Measurements from ENCODE around the gene PCED1A. TPM values are rescaled to one million over a fixed set of nuclear protein-coding genes. Genes with fewer than 3 reads are reported as not detected.

PCED1A gene
- total and polyA plus RNA-seq, 9 of the 15 experiments (the other 6 are each of a cell fraction or from before 2014, with no cell fraction given) = 1.5 to 11.5 (median 5.9) TPM

- TF ChIP-seq TAF7 (tag; IDR thresholded peaks at IDR 0.05) (no peak), ZNF764 (CRISPR knock-in tag; IDR thresholded peaks at IDR 0.05; ENCODE audit: low read depth) (no peak)
Measured at GRCh38 chr20:2867081-2867864, 26.8 kb upstream of the PCED1A start (continued).

DNA sequence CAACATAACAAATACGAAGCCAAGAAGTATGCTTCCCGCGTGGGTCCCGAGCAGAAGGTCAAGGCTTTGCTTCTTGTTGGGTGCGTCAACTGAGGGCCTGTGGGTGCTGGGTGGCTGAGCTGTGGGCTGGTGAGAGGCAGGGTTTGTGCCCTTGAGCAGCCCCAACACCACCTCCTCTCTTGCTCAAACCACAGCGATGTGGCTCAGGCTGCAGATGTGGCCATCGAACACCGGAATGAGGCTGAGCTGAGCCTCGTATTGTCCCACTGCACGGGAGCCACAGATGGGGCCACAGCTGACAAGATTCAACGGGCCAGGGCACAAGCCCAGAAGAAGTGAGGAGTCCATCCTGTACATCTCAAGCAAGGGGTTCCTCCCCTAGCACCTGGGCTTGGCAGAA, 25.8 kb upstream of the PCED1A start:
- H3K27ac ChIP-seq (ENCODE audit: extremely low read depth, low read depth, low read length) = no peak overlapping the region
- H3K27me3 ChIP-seq (ENCODE audit: control insufficient read depth in 2 of 2, insufficient read depth in 2 of 2, low read length in 2 of 2) = no peaks in the 10 kb centered on the region; a peak in 1 of 5 replicates
- no peak for ATAC-seq
- H3K36me3 ChIP-seq (ENCODE audit: control insufficient read depth, insufficient read depth, low read length) = peaks cover 3% of the 10 kb centered on the region; the same call in 2 of the 3 replicates
- no peaks in the 10 kb centered on the region for H4K20me1 ChIP-seq (replicated peaks; ENCODE audit: control insufficient read depth, insufficient read depth, low read length)
- H3K4me3 ChIP-seq = no peak overlapping the region
- TF ChIP-seq XRCC3 (IDR thresholded peaks at IDR 0.05) (no peak), RAD21 (CRISPR knock-in tag; conservative IDR thresholded peaks at IDR 0.05 in 1 of 2, IDR thresholded peaks at IDR 0.05 in 1 of 2) (no peak), CREB1 (IDR thresholded peaks at IDR 0.05) (no peak), CREB1 (CRISPR knock-in tag; IDR thresholded peaks at IDR 0.05) (no peak), PML (IDR thresholded peaks at IDR 0.05; ENCODE audit: low read length) (no peak)
- intact Hi-C loops (cut with micrococcal nuclease) (no loop called here), in situ Hi-C loops (cut with MboI) (no loop called here)
- H3K4me1 ChIP-seq (replicated peaks in 1 of 2; ENCODE audit: control insufficient read depth in 2 of 2, insufficient read depth in 2 of 2, low read length in 2 of 2) = peaks cover 10 to 11% of the 10 kb centered on the region in 2 experiments; a peak in 4 of 5 replicates
- ChIA-PET POLR2A (interaction anchor here (0.7 to 1.1 kb wide), 3 partner anchors 8 to 148 kb away, joined by 3 to 6 read pairs (median 4); no protein-coding TSS in a partner anchor), CTCF (ENCODE audit: low intra/inter-chr PET ratio) (interaction anchor here (0.6 kb wide), 1 partner anchor 242 kb away, joined by 7 read pairs; no protein-coding TSS in a partner anchor)
- peaks cover 2% of the 10 kb centered on the region for H3K9me1 ChIP-seq (ENCODE audit: control insufficient read depth, insufficient read depth, low read length)
- no peak overlapping the region for H2AFZ ChIP-seq (ENCODE audit: low read depth, low read length)
- BruUV-seq (replicated peaks) = no TSS peak
- FAIRE-seq = no peak
- no peak for DNase-seq (ENCODE audit: extremely low read depth in 1 of 4, low spot score in 3 of 4)
- 100% methylated on average over 3 of the region's 11 CpGs for WGBS (ENCODE audit: insufficient coverage, low coverage, missing lambda C conversion rate)
- no peak overlapping the region; a peak in 1 of 4 replicates for H3K9ac ChIP-seq (ENCODE audit: insufficient read depth in 1 of 2, low read depth in 2 of 2, low read length in 2 of 2)
- H3K9me3 ChIP-seq (replicated peaks; ENCODE audit: control insufficient read depth, insufficient read depth, low read depth, low read length) = no peaks in the 10 kb centered on the region
- H3K4me2 ChIP-seq (ENCODE audit: insufficient read depth, low read length) = no peak overlapping the region
- no peaks in the 10 kb centered on the region for H3K79me2 ChIP-seq (ENCODE audit: control insufficient read depth, insufficient read depth, low read length)
